NCI-H2227 (cell line): ENCODE measurements around the gene MTCL1.

Experiments
- DNase-seq: peaks from one replicate; lab custom pipeline; 2025; ENCODE audit not compliant: unreplicated experiment; lab: John Stamatoyannopoulos, UW

Gene MTCL1

GRCh38 chr18:8854962-8855361 is 149.6 kb downstream of the MTCL1 start:
- no peak for DNase-seq

- no peak for DNase-seq
These were observed 150.9 kb downstream of the MTCL1 start for GRCh38 chr18:8856212-8856611.

- DNase-seq, result no peak
These were observed 151.5 kb downstream of the MTCL1 start for GRCh38 chr18:8856769-8857393.

- no peak for DNase-seq
These were observed 152.4 kb downstream of the MTCL1 start for GRCh38 chr18:8857806-8858205.

- DNase-seq, result no peak
These were observed 153.6 kb downstream of the MTCL1 start for GRCh38 chr18:8858888-8859511.

- DNase-seq, result no peak
These were observed 155.7 kb downstream of the MTCL1 start for GRCh38 chr18:8860845-8861642.

- DNase-seq, result no peak
These were observed 158.1 kb downstream of the MTCL1 start for GRCh38 chr18:8863427-8863826.

GRCh38 chr18:8865934-8866333 is 160.6 kb downstream of the MTCL1 start:
- no peak for DNase-seq

GRCh38 chr18:8866679-8867078 is 161.3 kb downstream of the MTCL1 start:
- DNase-seq, result no peak

GRCh38 chr18:8868276-8868675 is 162.9 kb downstream of the MTCL1 start:
- DNase-seq, result no peak

- no peak for DNase-seq
These were observed 163.5 kb downstream of the MTCL1 start for GRCh38 chr18:8868779-8869415.

GRCh38 chr18:8869696-8870095 is 164.3 kb downstream of the MTCL1 start:
- no peak for DNase-seq

- DNase-seq, result peak; percentile 19
These were observed 165.2 kb downstream of the MTCL1 start for GRCh38 chr18:8870528-8870927.

- DNase-seq, result no peak
These were observed 166.1 kb downstream of the MTCL1 start for GRCh38 chr18:8871489-8871888.

- DNase-seq, result no peak
These were observed 169.5 kb downstream of the MTCL1 start for GRCh38 chr18:8874872-8875271.

GRCh38 chr18:8876887-8877286 is 171.5 kb downstream of the MTCL1 start:
- DNase-seq, result no peak

GRCh38 chr18:8881103-8881502 is 175.7 kb downstream of the MTCL1 start:
- no peak for DNase-seq
